ENCODE results near the gene CENPX.
"Not testable (repeated sequence)": the region's sequence is repeated elsewhere in the genome, so short reads cannot be mapped to it uniquely, and the experiment has no call there.

The CENPX gene

DNA sequence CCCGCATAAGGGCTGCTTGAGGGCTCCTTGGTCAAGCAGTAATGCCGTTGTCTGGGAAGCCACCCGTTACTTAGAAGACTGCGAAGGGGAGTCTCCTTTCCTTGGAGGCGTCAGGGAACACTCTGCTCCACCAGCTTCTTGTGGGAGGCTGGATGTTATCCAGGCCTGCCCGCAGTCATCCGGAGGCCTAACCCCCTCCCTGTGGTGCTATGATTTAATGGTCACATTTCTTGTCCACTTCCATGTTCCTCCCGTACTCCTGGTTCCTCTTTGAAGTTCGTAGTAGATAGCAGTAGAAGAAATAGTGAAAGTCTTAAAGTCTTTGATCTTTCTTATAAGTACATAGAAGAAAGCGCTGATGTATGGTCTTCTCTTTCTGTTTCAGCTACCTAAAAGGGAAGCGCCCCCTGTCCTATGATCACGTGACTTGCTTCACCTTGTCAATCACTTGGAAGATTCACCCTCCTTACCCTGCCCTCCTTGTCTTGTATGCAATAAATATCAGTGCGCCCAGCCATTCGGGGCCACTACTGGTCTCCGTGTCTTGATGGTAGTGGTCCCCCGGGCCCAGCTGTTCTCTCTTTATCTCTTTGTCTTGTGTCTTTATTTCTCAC is 16.2 kb upstream of the CENPX start:
- DNase-seq: not testable (repeated sequence)

DNA sequence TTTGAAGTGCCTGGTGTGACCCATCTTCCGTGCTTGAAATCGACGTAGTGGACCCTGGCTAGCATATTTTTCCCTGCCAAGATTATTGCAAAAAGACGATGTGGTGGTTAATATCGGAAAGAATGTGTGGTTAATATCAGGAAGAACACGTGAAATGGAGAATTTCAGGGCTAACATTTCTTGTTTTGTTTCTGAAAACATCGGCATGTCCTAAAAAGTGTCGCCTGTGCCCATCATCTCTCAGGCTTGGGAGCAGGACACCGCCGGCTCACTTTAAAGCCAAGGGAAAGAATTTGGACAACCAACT is 15.2 kb upstream of the CENPX start:
- DNase-seq: no peak

DNA sequence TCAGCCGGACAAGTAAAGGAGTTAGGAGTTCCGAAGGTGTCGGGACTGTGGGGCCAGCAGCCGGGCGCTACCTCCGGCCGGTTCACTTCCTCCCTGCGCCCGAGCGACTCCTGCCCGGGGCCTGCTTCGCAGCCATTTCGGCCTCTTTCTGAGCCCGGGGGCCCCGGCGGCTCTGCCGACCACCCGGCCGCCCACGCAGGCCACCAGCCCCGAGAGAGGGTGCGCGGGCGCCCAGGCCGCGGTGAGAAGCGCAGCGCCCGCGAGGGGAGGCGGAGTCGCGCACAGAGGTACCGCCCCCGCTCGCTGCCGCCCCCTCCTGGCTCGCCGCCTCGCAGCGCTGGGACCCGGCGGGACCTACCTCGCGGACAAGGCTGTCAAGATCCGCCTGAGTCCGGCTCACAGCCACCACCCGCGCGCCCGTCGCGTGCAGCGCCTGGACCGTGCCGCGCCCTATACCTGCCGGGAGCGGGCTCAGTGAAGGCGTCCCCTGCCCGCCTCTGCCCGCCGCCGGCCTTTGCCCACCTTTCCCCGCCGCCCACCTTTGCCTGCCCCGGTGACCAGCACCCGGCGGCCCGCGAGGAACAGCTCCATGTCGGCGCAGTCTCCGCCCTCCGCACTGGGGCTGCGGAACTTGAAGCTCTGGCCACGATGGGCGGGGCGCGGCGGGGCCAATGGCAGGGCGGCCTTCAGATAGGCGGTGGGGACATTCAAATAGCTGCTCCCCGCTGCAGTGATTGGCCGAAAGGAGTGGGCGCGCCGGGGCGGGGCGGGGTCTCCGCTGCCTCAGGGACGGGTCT is 14.6 kb upstream of the CENPX start, which contains the start of gene DCXR:
DCXR (minus strand) TSS at position 606 of the 797 bp plus-strand sequence; CDS start at position 591, 15 bp downstream.
- peak; percentile 98 for DNase-seq

DNA sequence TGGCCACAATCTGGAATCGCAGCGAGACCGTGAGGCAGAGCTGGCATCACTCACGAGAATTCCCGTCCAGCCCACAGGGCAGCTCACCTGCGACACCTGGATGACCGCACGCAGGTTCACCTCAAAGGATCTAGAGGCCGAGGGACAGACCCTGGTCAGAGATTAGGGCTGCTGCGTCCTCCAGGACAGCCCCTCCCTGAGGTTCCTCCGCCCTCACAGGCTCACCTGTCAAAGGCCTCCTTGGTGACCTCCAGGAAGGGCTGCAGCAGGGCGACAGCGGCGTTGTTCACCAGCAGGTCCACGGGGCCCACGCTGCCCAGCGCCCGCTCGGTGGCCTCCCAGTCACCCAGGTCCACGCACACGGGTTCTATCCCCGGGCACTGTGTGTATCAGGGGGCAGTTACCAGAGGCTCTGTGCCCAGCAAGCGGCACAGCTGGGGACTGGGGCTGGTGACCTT is 14.0 kb upstream of the CENPX start:
- no peak for DNase-seq

DNA sequence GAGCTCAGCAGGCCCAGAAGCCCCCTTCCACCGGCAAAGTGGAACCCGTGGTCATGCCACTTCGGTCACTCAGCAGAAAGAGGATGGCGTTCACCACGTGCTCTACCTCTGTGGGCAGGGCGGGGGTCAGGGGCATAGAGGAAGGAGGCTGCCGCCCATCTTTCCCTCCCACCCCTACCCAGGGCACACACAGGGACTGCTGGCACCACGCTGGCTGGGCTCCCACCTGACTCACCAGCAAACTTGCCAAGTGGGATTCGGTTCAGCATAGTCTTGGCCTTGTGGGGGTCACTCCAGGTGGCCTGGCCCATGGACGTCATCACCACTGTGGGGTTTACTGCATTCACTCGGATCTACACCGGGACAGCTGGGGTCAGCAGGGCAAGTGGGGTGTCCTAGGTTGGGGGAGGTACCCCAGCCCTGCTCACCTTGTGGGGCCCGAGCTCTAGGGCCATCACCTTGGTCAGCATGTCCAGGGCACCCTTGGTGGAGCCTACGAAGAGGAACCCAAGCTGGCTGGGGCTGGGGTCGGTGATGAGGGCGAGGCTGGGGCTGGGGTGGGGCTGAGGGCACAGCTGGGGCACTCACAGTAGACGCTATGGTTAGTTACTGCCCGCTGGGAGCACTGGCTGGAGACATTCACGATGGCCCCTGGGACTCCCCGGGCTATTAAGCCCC is 13.4 kb upstream of the CENPX start:
- DNase-seq: no peak

DNA sequence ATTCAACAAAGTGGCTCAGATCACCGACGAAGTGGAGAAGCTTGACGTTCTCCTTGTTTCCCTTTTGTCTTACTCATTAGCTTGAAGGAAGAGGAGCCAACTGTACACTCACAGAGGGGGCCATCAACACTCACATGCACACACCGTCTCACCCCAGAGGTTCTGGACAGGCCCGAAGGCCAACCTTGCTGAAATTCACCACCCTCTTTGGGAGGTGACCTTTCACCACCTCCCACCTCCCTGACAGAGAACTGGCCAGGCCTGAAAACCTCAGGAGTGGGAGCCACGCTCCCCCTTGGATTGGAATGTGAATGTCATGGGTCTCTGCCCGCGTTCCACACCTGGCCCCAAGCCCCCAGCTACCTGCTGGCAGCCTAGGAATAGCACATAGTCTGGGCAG is 12.8 kb upstream of the CENPX start:
- DNase-seq: no peak

DNA sequence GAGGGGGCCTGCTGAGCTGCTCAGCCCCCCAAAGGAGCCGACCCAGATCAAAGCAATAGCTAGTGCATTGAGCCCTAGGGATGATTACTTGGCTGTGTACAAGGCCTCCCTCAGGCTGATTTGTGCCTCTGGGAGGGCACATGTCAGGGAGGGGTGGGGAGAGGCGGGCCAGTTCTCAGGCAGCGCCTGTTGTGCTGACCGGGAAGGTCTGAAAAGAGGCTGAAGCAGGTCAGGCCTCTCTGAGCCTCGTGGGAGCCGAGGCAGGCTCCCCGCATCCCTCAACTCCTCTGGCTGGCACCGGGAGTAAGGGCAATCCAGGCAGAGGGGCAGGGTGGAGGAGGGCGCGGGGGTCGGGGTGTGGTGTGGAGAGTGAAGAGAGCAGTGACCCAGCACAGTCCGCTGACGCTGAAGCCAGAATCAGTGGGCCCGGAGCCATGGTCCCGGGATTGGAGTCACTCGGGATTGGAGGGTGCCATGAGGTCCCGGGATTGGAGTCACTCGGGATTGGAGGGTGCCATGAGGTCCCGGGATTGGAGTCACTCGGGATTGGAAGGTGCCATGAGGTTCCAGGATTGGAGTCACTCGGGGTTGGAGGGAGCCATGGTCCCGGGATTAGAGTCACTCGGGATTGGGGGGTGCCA is 11.8 kb upstream of the CENPX start:
- no peak for DNase-seq

DNA sequence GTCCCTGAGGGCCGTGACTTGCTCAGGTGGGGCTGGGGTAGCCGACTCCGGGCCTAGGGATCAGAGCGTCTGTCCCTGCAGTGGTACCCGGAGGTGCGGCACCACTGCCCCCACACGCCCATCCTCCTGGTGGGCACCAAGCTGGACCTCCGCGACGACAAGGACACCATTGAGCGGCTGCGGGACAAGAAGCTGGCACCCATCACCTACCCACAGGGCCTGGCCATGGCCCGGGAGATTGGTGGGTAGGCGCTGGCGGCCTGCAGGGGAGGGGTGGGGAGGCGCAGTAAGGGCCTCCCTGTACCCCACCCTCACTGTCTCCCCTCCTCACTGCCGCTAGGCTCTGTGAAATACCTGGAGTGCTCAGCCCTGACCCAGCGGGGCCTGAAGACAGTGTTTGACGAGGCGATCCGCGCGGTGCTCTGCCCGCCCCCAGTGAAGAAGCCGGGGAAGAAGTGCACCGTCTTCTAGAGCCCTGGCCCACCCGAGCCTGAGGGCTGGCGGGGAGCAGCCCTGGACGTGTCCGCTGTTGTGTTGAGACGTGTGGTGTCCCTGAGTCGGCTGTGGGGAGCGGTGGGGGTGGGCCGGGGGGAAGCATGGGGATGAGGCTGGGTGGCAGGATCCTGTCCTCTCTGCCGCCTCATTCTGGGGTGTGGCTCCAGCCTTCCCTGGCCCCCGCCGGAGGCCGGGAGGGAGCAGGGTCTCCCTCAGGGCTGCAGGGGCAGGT is 10.8 kb upstream of the CENPX start:
- DNase-seq: no peak

DNA sequence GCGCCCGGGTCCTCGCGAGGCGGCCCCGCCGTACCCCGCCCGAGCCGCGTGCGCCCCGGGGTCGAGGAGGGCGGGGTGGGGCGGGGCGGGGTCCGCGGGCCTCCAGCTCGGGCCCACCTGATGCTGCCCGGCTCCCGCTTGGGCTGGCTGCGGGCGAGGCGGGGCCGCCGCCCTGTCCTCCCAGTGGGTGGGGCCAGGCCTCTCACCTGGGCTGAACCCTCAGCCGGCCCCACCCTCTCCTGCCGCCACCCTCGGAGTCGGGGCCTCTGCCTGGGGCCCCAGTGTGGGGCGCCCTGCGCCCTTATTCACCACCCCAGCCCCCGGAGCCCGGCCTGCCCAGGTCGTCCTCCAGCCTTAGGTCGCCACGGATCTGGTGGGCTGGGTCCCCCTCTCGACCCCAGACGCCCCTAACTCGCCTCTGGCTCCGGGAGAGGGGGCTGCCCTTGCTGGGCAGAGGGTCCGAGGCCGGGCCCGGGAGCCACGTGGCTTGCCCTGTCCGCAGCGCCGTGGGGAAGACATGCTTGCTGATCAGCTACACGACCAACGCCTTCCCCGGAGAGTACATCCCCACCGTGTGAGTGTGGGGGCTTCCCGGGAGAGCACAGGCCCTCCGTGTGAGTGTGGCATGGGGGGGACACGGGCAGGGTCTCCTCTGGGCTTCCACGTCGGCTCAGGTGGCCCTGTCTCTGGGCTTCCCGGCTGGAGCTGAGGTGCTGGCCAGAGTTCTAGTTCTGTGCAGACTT is 9.4 kb upstream of the CENPX start:
- peak; percentile 58 for DNase-seq

DNA sequence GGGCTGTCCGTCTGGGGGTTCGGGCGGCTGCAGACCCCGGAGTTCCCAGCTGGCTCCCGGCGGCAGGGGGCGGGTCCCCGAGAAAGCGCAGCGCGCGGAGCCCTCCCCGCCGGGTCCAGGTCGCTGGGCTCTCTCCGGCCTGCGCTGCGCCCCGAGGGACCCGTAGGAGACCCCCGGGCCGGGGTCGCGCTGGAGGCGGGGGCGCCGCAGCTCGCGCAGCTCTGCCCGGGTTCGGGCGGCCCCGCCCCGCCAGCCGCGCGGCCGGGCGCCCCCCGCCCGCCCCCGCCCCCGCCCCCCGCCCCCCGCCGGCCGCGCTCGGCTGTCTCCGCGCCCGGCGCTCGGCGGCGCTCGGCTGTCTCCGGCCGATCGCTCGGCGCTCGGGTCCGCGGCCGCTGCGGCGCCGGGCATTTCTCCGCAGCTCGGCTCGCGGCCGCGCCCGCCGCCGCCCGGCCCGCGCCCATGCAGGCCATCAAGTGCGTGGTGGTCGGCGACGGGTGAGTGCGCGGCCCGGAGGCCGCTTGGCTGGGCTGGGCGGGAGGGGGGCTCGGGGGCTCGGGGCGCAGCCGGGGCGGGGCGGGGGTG is 8.7 kb upstream of the CENPX start, which contains the start of gene RAC3:
RAC3 (plus strand) TSS at position 376 of the 582 bp plus-strand sequence; CDS start at position 460, 84 bp downstream.
- no peak for DNase-seq

DNA sequence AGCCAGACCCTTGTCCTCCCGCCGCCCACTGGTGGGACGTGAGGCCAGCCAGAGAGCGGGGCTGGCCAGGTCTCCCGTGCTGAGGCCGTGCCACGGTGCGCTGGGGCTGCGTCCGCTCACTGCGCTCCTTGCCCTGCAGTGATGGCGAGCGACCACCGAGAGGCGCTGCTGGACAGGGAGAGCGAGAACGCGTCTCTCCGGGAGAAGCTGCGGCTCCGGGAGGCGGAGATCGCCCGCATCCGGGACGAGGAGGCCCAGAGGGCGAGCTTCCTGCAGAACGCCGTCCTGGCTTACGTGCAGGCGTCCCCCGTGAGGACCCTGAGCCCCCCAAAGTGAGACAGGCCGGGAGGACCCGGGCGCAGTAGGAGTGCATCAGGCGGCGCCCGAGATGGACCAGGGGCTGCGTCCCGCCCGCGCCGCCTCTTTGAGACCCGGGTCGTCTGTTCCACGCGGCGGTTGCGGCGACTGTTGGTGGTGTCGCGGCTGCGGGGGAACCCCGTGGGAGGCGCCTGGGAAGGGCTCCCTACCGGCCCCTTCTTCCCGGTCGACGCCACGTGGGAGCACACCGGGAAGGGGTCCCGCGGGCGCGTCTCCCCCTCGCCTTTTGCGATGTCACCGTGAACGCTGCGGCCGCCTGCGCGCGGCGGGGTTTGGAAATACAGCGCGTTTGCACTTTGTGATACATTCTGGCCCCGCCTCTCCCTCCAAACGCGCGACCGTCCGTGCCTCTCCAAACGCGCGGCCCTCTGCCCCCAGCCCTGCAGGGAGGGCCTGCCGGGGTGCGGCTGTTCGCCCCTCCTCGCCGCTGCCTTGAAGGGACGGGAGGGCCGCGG is 8.0 kb upstream of the CENPX start:
- DNase-seq: peak; percentile 88

DNA sequence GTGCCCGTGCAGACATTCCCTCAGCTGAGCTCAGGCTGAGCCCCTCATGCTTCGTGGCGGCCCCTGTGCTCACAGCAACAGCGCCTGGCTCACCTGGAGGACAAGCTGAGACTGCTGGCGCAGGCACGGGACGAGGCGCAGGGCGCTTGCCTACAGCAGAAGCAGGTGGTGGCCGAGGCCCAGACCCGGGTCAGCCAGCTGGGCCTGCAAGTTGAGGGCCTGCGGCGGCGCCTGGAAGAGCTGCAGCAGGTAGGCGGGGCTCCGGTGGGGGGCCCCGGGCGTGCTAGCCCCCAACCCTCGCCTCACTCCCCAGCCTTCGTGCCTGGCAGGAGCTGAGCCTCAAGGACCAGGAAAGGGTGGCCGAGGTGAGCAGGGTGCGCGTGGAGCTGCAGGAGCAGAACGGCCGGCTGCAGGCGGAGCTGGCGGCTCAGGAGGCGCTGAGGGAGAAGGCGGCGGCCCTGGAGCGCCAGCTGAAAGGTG is 7.4 kb upstream of the CENPX start:
- no peak for DNase-seq

DNA sequence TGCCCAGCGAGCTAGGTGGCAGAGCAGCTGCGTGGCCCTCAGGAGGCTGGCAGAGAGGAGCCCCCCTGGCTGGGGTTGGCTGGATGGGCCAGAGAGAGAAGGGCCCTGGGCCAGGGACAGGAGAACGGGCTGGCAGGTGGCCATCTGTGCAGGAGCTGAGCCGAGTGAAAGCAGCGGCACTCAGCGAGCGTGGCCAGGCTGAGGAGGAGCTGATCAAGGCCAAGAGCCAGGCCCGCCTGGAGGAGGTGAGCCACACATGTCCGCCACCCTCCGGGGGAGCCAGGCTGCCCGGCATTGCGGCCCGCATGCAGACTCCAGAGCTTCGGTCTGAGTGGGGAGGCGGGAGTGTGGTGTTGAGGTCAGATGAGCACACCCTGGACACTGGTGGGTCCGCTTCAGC is 6.7 kb upstream of the CENPX start:
- no peak for DNase-seq

DNA sequence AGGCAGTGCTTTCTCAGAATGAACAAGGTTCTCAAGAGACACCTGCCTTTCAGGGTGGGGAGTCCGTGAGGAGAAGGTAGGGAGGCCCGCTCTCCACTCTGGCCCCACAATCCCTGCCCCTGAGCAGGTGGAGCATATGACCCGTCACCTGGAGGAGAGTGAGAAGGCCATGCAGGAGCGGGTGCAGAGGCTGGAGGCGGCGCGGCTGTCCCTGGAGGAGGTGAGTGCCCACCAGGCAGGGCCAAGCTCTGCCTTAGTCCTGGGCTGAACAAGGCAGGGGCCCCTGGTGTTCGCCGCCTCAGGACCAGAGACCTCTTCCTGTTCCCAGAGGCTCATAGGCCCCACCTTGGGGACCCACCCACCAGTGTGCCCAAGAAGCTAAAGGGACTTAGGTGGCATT is 6.3 kb upstream of the CENPX start:
- DNase-seq: no peak

DNA sequence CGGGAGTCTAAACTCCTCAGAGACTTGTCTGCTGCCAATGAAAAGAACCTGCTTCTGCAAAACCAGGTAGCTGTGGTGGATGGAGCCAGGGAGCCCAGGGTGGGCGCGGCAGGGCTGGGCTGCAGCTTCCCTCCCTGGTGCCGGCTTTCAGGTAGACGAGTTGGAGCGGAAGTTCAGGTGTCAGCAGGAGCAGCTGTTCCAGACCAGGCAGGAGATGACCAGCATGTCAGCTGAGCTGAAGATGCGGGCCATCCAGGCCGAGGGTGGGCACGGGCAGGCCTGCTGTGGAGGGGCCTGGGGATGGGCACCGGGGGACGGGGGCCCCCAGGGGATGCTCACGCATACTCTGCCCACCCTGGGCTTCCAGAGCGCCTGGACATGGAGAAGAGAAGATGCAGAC is 5.6 kb upstream of the CENPX start:
- DNase-seq: no peak

DNA sequence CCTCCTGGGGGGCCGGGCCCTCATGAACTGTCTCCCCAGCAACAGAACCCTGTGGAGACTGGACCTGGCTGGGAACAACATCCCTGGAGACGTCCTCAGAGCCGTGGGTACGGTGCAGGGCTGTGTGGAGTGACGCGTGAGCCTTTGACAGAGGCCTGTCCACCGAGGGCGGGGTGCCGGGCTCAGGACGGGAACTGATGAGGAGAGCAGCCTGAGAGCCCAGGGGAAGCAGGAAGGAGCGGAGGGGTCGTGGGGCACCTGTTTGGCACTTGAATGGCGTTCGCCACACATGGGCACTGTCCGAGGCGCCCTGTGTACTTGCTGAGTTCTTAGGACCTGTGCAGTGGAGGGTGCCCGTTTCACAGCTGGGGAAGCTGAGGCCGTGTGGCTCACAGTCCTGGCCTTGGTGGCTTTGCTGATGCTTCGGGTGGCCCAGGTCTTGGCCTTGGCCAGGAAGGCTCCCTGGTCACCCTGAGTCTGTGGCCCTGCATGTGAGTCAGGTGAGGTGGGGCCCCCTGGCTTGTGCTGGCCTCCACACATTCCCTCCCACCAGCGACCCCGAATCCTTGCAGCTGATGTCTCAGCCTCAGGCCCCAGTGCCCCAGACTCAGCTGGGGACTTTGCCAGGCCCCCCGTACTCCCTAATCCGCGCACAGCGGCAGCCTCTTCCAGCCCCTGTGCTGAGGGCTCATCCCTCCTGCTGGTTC is 2.9 kb upstream of the CENPX start:
- DNase-seq: no peak

DNA sequence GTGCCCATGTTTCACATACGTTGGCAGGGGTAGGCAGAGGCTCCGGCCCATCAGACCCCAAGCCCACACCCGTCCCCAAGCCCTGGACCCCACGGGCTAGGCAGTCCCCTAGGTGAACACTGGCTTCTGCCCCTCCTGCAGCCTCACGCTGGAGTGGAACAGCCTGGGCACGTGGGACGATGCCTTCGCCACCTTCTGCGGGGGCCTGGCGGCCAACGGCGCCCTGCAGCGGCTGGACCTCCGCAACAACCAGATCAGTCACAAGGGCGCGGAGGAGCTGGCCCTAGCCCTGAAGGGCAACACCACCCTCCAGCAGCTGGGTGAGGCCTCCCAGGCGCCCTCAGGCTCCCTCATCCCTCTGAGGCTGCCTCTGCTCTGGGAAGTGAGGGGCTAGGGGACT is 2.2 kb upstream of the CENPX start:
- no peak for DNase-seq

DNA sequence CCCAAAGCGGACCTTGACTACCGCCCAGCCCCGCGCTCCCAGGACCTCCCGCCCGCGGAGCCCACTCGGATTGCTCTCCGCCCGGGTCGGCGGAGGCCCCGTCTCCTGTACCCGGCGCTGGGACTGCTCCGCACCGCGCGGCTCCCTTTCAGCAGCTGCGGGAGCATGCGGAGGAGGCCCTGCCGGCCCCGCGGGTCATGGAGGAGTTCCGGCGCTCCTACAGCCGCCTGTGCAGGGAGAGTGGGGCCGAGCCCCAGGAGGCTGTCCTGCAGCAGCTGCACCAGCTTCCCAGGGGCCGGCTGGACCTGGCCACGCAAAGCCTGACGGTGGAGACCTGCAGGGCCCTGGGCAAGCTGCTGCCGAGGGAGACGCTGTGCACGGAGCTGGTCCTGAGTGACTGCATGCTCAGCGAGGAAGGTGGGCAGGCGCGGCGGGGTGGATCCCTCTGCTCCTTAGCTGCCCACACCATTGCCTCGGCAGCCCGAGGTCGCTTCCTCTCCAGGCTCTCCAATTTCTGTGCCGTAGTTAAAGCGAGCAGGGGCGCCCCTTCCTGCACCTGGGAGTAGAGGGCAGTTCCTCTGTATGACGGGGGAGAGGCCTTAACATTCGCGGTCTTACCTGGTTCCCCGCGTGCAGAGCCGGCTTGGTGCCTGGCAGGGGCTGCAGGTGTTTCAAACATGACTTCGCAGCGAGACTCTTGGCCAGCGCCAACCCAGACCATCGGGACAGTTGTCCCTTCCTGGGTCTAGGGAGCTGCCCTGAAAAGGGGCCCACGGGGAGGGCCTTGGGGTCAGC is 966 bp upstream of the CENPX start:
- DNase-seq: peak; percentile 14

DNA sequence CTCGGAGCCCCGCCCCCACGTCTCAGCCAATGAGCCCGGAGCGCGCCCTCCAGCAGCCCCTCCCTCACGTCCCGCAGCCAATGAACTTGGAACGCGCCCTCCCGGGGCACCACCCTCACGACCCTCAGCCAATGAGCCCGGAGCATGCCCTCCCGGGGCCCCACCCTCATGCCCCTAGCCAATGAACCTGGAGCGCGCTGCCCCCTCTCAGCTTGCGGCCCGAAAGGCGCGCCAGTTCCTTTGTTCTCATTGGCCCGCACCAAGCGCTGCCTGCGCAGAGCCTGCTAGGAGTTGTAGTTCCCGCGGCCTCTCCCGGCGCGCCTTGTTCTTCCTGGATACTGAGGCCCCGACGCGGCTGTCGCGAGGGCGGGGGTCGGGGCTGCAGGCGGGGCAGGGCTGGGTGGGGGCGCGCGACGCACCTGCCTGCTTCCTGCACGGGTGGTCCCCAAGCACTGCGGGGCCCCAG is 336 bp upstream of the CENPX start, which contains the start of gene LRRC45:
LRRC45 (plus strand) TSS at position 325 of the 466 bp plus-strand sequence. CDS start 339 bp downstream, outside the sequence.
- peak; percentile 100 for DNase-seq

Measured in CD4-positive, alpha-beta T cell treated with Interleukin-6 for 4 hours (primary cell).